NCI-H1417 treated with DMSO at 0.1 percent for 48 hours (cell line): ENCODE measurements around the gene DMRTB1.
A peak's percentile ranks its signal among the peaks of the same experiment; 100 is the strongest.

Experiments used
- DNase-seq: peaks from one replicate; lab custom pipeline; 2025; lab: John Stamatoyannopoulos, UW

Gene DMRTB1

DNA sequence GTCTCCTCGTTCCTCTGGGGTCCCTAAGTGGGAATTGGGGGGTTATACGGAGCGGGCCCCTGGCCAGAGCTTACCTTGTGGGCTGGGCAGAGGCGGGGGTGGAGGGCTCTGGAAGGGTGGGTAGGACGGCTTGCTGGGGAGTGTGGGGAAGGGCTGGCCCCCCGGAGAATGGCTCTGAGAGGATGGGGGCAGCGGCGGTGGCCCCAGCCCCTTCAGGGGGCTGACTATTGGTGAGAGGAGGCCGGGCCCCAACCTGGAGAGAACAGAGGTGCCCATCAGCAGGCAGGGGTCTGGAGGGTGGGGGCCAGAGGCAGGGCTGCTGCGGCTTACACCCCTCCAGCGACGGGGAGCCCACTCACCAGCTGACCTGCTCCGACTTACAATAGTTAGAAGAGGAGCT, 50.6 kb downstream of the DMRTB1 start:
- no peak for DNase-seq

DNA sequence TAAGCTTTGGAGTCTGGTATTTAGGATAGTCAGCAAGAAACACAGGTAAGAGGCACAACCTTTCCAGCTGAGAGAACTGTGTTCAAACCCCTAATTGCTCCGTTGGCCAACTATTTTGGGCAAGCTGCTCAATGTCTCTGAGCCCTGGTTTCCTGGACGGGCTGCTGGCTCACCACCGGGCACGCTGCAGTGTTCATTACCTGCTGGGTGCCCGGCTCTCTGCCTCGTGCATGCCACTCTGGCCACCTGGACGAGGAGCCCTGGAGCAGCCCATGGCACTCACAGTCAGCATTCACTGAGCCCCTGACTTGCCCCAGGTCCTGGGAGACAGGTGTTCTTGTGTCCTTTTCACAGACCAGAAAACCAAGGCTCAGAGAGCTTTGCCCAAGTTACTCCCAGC, 51.0 kb downstream of the DMRTB1 start:
- no peak for DNase-seq

DNA sequence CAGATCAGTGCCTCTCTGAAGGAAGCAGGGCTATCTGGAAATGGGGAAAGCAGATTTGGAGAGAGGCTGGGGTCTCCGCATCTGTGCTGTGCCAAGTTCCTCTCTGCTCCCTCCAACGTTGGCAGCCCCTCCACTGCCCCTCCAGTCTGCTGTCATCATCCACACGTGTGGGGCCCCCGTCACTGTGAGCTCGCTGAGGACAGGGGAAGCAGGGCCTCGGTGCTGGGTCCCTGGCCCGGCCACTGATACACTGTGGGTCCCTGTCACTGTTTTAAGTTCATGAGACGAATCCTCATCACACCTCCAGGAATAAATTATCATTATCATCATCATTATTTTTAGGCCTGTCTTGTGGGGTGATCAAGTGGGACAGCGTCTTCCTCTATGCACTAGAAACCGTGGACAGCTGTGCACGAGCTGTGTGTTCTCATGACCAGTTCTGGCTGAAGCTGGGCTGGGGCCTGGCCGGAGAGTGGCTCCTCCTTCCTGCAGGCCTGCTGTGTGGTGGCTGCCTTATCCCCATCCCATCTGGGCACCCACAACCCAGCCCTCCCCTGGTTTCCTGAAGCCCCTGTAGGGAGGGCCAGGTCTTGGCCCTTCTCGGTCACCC, 52.2 kb downstream of the DMRTB1 start:
- DNase-seq = no peak

DNA sequence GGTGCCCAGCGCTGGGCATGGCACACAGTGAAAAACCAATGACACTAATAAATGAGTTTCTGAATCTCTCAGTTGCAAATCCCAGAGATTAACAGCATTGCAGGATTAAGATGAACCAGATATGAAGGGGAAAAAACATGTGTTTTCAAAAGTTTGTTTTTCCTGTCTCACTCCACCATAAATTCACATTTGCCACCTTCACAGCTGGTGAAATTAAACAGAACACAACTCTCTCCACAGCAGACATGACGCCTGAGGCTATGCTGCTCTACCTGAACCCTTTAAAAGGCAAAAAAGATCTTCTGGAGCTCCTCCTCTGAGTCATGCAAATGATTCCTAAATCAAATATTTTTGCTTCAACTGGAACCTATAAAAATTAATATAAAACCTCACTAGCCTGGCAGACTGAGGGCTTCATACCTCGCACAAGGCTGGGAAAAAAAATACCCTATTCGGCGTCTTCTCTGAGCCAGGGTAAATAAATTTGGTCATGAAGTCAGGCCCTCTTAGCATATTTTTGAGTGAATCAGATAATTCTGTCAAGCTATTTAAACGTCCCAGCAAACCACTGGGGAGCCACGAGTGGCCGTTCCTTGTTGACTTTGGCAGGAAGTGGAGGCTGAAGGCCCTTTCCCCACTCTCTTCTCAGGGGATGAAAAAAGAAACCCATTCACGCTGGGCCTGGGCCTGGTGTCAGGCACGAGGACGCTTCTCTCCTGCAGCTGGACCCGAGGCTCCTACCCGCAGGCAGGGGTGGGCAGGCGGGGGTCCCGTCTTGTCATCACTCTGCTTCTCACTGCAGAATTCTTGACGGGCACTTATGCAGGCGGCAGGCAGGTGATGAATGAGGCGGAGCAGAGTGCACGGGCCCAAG, 53.0 kb downstream of the DMRTB1 start:
- DNase-seq = peak; percentile 63

DNA sequence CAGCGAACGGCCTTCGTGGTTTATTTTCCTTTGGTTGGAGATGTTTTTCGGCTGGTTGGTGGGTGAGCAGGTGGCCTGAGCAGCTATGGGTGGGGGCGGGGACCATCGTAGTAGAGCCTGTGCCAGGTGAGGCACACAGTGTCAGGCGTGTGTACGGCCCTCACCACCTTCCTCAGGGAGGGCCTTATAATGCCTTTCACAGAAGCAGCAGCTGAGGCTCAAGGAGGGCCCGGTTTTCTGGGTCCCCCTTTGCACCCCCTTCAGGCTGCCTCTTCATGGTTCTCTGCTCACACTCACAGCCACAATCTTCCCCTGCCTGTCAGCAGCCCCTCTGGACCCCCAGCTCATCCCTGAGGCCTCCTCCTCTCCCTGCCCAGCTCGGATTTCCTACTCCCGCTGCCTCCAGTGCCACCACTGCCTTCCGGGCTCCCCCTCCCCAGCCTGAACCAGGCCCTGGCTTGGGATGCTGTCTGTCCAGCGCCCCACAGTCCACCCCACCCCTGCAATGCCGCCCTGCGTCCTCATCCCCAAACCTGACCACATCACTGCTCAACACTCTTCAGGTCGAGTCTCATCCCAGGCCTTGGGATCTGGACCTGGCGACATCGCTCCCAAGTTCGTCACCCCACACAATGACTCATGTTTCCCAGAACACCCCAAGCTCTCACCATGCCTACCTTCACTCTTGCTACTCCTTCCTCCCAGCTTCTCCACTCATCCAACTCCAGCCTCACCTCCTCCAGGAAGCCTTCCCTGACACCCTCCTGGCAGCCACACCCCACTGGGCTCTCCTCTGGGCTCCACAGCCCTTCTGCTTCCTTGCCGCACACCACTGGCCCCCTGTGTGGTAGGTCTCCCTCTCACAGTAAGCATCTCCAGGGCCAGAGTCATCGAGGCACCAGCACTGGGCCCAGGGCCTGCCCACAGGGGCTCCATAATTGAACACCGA, 53.9 kb downstream of the DMRTB1 start:
- no peak for DNase-seq

DNA sequence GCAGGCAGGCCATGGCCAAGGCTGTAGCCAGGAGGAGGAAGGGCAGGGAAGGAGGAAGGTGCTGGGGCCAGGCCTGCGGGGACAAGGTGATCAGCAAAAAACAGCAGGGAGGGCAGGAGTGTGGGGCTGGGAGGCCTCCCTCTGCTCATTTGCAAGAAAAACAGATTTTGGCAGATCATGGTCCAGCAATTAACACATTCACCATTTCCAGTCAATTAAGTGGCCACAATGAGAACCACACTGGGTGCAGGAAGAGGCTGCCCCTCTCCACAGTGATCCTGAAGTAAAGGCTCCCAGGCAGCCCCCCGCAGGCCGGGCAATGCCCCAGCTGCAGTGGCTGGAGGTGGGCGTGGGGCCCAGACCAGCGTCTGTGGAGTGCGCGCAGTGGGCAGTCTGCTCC, 54.6 kb downstream of the DMRTB1 start:
- no peak for DNase-seq

DNA sequence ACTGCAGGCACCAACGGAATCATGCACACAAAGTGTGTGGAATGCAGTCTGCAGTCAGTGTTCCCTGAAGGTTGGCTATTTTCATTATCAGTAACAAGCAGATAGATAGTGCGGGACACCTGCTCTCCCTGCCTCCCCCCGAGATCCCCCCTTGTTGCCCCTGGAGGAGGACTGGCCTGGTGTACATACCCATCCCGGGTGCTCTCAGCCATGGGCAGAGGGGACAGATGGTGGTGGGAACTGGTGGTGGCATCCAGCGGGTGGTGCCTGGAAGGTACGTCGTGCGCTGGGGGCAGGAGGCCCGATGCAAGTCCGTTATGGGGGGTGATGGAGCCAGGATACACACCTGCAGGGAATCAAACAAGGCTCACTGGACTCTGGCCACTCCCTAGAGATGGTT, 55.2 kb downstream of the DMRTB1 start:
- no peak for DNase-seq

DNA sequence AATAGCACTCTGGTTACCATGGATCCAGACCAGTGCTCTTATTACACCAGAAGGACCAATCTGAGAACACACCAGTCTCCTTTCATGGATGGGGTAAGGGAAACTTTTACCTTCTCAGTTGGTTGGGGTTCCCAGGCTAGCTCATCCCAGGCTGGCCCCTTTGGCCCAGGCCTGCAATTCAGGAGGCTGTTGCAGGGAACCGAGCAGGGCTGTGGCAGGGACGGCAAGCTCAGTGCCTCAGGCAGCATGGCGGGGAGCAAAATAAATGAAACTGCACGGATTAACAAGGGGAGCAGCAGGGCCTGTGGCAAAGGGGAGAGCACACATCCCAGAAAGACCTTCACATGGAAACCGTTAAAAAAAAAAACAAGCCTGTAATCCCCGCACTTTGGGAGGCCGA, 57.0 kb downstream of the DMRTB1 start:
- DNase-seq = no peak
